ENCODE results near the gene XPOT. TPM values are rescaled to one million over a fixed set of nuclear protein-coding genes. Genes with fewer than 3 reads are reported as not detected.

XPOT gene
- total RNA-seq, 4 donors from 2014 or later: 23.6 to 75.4 (median 54.1) TPM

- Histone ChIP-seq H3K4me1 (no peaks in the 10 kb centered on the region), H3K36me3 (no peaks in the 10 kb centered on the region), H3K4me3 (no peak overlapping the region), H3K9me3 (no peaks in the 10 kb centered on the region), H3K27me3 (no peaks in the 10 kb centered on the region), H3K27ac (no peak overlapping the region)
- no peak for TF ChIP-seq CTCF (IDR thresholded peaks at IDR 0.05)
- no peak for TF ChIP-seq POLR2A (IDR thresholded peaks at IDR 0.05)
- DNase-seq: no peak
- intact Hi-C loops (cut with DNase I; ENCODE audit: low total_unique reads): no loop called here
These were observed 93.7 kb downstream of the XPOT start for GRCh38 chr12:64497903-64498302.

DNA sequence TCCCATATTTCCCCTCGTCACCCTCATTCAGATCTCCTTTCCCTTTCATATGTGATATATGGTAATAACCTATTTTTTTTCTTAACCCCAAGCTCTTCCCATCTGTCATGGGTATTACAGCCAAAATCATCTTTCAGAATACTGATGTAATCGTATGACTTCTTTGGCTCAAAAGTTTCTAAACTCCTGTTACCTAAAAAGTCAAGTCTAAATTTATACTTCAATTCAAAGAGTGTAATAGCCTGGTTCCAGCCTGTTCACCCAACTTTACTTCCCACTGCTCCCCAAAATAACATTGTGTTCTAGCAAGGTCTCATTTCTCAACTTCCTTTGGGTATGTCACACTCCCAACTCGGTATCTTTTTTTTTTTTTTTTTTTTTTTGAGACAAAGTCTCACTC, 96.2 kb downstream of the XPOT start:
- TF ChIP-seq POLR2A (IDR thresholded peaks at IDR 0.05): no peak
- TF ChIP-seq CTCF (IDR thresholded peaks at IDR 0.05): no peak
- intact Hi-C loops (cut with DNase I; ENCODE audit: low total_unique reads): no loop called here
- Histone ChIP-seq H3K36me3 (no peaks in the 10 kb centered on the region), H3K27ac (no peak overlapping the region), H3K4me3 (no peak overlapping the region), H3K4me1 (no peaks in the 10 kb centered on the region), H3K9me3 (no peaks in the 10 kb centered on the region), H3K27me3 (no peaks in the 10 kb centered on the region)
- DNase-seq: no peak

Small RNA genes within 50 kb of the gene (small RNA-seq; reads per million reads assigned to genes)
- not detected for gene RF01210

Other genes with a start within 250 kb of the XPOT start
- 1 to 10 TPM in 3 of 4 donors, under 1 TPM in 1; 0.51 to 9.0 (median 6.6) TPM for gene KICS2, start 182.1 kb upstream of the XPOT start, total RNA-seq
- under 1 TPM in 1 of 4 donors, not detected in 3; 0.76 TPM for gene C12orf56, start 13.6 kb upstream of the XPOT start, total RNA-seq
- 10 to 100 TPM; 16.7 to 37.5 (median 26.0) TPM for gene TBK1, start 47.7 kb downstream of the XPOT start, total RNA-seq
- gene RASSF3, start 206.1 kb downstream of the XPOT start, total RNA-seq: 10 to 100 TPM; 17.7 to 64.7 (median 29.2) TPM